ENCODE results near the gene PGBD2.
"Not testable (repeated sequence)": the region's sequence is repeated elsewhere in the genome, so short reads cannot be mapped to it uniquely, and the experiment has no call there.

Gene PGBD2

DNA sequence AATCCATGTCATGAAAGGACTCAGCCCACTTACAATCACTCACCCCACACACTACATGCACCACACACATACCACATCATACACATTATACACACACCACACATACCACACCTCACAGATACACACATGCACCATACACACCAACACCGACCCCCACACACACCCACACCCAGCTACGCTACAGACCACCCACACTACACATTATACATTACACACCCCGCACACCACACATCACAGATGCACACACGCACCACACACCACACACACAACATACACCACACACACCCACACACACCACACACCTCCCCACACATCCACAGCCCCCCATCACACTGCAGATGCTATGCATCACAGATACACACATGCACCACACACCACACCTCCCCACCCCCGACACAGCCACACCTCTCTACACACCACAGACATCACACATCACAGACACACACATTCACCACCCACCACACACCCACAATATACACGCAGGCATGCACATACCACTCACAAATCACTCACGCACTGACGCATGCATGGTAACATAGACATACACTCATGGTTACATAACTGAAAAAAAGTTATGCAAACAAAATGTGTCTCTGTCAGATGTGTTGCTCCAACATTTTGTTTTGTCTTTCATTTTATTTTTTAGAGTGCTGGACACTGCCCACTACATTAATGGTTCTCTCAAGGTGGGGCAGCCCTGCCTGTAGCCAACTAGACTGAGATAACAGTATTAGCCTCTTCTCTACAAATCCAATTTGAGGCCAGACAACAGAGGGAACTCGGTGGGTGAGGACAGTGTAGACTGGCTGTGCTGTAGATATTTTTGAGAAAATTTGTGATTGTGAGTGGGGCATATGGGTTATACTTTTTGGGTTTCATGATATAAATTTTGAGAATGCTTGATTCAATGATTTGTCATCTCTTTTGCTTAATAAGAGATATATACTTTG is 15.2 kb upstream of the PGBD2 start:
- no peak for DNase-seq

DNA sequence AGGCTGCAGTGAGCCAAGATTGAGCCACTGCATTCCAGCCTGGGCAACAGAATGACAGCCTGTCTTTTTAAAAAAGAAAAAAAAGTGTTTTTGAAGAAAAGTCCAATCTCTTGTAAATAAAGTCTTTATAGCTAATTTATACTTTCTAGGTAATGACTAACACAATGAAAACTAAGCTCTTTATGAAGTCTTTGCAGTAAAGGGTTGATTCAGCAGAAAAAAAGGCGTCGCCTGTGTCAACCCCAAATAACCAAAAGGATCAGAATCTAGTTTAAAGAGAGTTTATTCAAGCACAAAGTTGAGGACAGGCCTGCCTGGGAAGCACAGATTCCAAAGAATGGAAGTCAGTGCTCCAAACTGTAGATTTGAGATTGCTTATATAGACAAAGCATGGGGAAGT is 14.3 kb upstream of the PGBD2 start:
- DNase-seq = no peak

DNA sequence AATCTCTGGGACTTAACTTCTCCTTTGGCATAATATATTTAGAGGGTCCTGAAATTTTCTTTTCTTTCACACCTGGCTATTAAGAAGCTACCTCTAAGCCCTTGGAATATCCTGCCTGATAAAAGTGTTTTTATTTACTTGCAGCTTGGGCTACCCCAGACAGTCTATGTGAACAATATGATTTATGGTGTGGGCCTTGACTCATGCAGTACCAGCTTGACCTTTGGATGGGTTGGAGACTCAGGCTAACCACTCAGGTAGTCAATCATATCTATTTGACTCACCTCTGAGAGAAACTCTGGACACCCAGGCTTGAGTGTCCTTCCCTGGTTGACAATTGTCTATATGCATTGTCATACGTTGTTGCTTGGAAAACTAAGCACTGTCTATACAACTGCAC is 13.4 kb upstream of the PGBD2 start:
- no peak for DNase-seq

- DNase-seq = no peak
Measured at GRCh38 chr1:248894837-248895236, 11.2 kb upstream of the PGBD2 start.

DNA sequence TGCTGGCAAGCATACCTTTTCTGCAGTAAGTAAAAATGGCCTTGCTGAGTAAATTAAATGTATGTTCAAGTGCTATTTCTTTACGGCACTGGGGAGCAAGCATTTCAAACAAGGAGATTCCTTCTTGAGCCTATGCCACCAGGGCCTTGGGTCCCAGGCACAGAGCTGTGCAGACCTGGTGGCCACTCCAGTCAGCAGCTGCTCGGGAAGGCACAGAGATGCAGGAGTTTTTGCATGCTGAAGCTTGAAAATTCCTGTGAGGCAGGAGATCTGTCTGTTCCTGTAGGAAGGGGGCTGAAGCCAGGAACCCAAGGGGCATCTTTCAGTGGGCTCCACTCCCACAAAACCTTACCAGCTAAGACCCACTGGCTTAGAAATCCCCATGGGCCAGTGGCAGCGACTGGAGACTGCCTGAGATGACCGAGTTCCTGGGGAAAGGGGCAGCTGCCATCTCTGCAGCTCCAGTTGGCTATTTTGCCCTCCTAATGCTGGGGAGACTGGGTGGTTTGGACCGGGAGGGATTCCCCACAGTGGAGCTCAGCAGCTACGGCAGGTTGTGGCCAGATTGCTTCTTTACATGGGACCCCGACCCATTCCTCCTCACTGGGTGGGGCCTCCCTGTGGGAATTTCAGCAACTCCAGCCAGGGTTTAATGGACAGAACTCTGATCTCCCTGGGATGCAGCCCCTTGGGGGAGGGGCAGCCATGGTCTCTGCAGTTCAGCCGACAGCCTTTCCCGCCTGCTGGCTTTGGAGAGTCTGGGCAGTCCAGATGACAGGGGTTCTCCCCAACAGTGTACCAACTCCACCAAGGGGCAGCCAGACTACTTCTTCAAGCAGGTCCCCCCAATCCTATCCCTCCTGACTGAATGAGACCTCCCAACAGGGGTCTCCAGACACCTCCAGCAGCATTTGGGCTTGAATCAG is 8.4 kb upstream of the PGBD2 start:
- no peak for DNase-seq

DNA sequence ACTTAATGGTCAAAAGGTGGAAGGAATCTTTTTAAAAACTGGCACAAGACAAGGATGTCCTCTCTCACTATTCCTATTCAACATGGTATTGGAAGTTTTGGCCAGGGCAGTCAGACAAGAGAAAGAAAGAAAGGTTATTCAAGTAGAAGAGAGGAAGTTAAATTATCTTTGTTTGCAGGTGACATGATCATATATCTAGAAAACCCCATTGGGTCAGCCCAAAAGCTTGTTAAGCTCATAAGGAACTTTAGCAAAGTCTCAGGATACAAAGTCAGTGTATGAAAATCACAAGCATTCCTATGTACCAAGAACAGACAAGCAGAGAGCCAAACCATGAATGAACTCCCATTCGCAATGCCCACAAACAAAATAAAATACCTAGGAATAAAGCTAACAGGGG is 5.4 kb upstream of the PGBD2 start:
- no peak for DNase-seq

DNA sequence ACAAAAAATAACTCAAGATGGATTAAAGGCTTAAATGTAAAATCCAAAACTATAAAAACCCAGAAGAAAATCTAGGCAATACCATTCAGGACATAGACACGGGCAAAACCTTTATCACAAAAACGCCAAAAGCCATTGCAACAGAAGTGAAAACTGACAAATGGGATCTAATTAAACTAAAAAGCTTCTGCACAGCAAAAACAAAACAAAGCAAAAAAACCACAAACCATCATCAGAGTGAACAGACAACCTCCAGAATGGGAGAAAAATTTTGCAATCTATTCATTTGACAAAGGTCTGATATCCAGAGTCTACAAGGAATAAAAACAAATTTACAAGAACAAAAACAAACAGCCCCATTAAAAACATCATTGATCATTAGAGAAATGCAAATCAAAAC is 4.5 kb upstream of the PGBD2 start:
- DNase-seq = no peak

GRCh38 chr1:248904437-248905216 is 1.4 kb upstream of the PGBD2 start:
- no peak for DNase-seq

- DNase-seq = no peak
Measured at GRCh38 chr1:248905662-248906008, 400 bp upstream of the PGBD2 start.

- no peak for DNase-seq
Measured at GRCh38 chr1:248906753-248907661, 972 bp downstream of the PGBD2 start.

DNA sequence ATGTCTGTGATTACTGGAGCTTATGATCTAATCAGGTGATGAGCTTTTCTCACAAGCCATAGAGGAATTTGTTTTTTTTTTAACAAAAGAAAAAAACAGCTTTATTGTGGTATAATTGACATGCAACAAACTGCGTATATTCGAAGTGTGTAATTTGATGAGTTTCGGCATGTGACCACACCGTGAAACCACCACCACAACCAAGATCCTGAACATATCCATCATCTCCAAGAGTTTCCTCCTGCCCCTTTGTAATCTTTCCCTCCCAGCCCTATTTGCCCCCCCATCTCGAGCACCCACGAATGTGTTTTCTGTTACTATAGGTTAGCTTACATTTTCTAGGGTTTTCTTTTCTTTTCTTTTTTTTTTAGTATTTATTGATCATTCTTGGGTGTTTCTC is 4.7 kb downstream of the PGBD2 start:
- DNase-seq = no peak

GRCh38 chr1:248913933-248914332 is 7.9 kb downstream of the PGBD2 start:
- DNase-seq = no peak

DNA sequence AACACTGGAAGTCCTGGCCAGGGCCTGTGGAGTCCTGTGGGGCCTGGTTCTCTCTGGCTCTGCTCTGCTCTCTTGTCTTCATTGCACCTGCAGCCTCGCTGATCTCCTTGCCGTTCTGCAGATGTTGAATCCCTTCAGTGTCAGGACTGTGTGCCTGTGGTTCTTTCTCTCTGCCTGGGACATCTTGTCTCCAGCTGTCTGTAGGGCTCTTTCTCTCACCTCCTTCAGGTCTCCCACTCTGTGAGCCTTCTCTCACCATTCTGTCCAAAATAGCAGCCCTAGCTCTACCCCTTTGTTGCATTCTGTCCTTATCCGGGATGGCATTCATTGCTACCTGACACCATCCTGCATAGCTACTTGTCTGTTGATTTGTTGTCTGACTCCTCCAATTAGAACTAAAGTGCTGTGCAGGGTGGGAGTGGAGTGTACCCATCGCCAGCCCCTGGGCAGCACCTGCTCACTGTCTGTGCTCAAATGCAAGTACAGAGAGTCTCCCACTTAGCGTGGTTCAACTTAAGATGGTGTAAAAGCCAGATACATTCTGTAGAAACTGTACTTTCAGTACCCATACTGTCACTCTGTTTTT is 8.9 kb downstream of the PGBD2 start:
- DNase-seq = no peak

DNA sequence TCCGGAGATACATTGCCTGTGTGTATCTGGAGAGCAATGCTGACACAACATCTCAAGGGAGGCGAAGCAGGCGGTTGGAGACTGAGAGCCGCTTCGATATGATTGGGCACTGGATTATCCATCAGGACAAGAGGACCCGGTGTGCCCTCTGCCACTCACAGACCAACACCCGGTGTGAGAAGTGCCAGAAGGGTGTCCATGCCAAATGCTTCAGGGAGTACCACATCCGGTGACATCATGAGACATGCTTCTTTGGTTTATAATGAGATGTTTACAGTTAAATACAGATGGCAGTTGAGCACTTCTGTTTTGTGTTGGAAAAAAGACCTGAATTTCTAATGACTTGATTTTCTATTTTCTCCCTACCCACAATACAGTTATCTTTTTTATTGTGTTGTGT is 12.1 kb downstream of the PGBD2 start:
- no peak for DNase-seq

- no peak for DNase-seq
Measured at GRCh38 chr1:248923352-248924338, 17.6 kb downstream of the PGBD2 start.

- peak; percentile 6 to 55 for DNase-seq
Measured at GRCh38 chr1:248924696-248925532, 18.9 kb downstream of the PGBD2 start.

DNA sequence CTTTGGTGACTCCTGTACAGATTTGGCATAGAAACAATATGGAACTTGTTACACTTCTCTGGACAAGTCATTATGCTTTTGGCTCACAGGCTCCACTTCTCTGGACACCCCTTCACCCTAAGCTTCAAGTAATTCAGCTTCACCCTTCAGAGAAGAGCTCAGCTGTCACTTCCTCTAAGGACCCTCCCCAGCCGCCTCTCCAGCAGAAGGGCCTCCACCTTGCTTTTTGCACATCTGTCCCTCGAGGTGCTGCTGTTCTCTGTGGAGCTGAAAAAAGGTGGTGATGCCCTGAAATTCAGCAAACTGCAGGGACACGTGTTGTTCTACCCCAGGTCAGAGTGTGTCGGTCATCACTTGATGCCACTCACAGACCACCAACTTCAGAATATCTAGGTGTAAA is 19.8 kb downstream of the PGBD2 start:
- not testable (repeated sequence) for DNase-seq

DNA sequence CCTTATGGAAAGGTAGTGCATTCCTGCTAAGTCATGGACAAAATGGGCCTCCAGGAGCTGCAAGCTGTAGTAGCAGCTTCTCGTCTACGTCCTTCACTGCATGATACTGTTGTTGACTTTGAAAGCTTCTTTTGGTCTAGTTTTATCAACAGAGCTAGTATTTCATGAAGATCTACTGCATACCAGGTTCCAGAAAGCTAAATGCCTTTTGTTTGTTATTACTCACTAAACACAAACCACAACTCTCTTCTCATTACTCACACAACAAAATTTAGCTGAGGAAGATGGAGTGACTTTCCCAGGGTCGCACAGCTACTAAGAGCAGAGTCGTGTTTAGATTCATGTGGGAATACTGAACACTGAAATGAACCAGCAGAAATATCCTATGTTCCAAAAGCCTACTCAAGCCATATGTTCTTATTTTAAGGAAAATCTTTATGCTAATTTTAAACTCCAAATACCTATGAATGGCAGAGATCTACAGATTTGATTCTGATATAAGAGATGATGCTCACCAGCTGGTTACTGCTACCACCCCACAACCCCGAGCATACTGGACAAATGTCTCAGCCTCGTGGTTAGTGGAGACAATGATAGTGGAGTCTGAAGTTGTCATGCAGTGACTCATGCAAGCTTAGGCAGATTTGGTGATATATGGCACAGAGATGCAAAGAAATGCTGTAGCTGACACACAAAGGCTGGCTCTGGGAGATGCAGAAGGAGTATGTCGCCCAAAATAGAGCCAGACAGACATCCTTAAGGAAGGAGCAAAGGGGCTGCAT is 20.6 kb downstream of the PGBD2 start:
- no peak for DNase-seq

All from NCI-H526 (cell line).